Pancreas (tissue), 10 donors: ENCODE results near the gene INPP5A. TPM values are rescaled to one million over a fixed set of nuclear protein-coding genes. Genes with fewer than 3 reads are reported as not detected.
"Not testable (repeated sequence)": the region's sequence is repeated elsewhere in the genome, so short reads cannot be mapped to it uniquely, and the experiment has no call there.

ENCODE experiments used
- ATAC-seq, 4 donors: fragments of 200-7000 bp; cut with Tn5 transposase; one replicate each; pipeline versions ENCODE4 v1.8.0 to v1.9.1; 2020; ENCODE audit warnings: mild to moderate bottlenecking in 4 of 4, moderate library complexity in 4 of 4
- DNase-seq, 6 donors: peaks; one replicate each; pipeline ENCODE4 v3.0.0-alpha.2; 2020
- FAIRE-seq: peaks from 2 replicates; lab custom pipeline; 2012; peaks lifted over from hg19 to GRCh38; lab: Jason Lieb, UNC
- H3K27ac ChIP-seq, 4 donors: fragments of 200-600 bp; sonication (generic); 1 replicate in 3 of 4; 2 replicates in 1 of 4; pipeline versions ENCODE4 v1.5.0 to v1.8.0; 2020
- H3K27me3 ChIP-seq, 4 donors: fragments of 200-600 bp; one replicate each; pipeline ENCODE4 v1.8.0; 2021
- H3K36me3 ChIP-seq, 3 donors: fragments of 200-600 bp; sonication (generic) in 1 of 3; one replicate each; pipeline versions ENCODE4 v1.5.0 to v1.8.0; 2020 to 2021
- H3K4me1 ChIP-seq, 3 donors: fragments of 200-600 bp; one replicate each; pipeline ENCODE4 v1.8.0; 2021
- H3K4me3 ChIP-seq, 4 donors: fragments of 200-600 bp; sonication (generic) in 2 of 4; one replicate each; pipeline versions ENCODE4 v1.5.0 to v1.8.0; 2020 to 2021
- H3K9me3 ChIP-seq, 4 donors: fragments of 200-600 bp; one replicate each; pipeline ENCODE4 v1.8.0; 2021
- WGBS, 2 donors: extraction: QIAGEN DNeasy Blood & Tissue Kit; methylation state at CpG; one replicate each; pipeline ENCODE4 v1.1.7; 2013; 5-methylcytosine and 5-hydroxymethylcytosine counted together
- intact Hi-C, 3 donors: fragments of 100-400 bp; cut with DNase I; formaldehyde crosslinking; loops; one replicate each; pipeline versions ENCODE4 v1.11.1 to v1.14.2; 2022
- polyA plus RNA-seq, 2 donors: library from polyadenylated mRNA; stranded (reverse); fragments of 200-250 nt; gene quantifications; one replicate each; pipeline ENCODE4 v1.2.3, GENCODE V29; 2013
- total RNA-seq, 6 donors: library from RNA; stranded (reverse); fragmentation: NEBNext Ultra II Directional in 4 of 6; extraction: Animal tissue kit (Norgen Biotek cat#: 25700) in 4 of 6; gene quantifications; one replicate each; pipeline versions ENCODE4 v1.2.1 to v1.2.4, GENCODE V29; 2021 to 2023
- TF ChIP-seq, protein P1 (sequence below), 4 donors: fragments of 200-600 bp; sonication (generic) in 3 of 4; IDR thresholded peaks; one replicate each; pipeline versions ENCODE4 v1.5.0 to v1.8.0; 2021; ENCODE audit warnings: antibody characterized with exemption in 4 of 4
- donor health status: healthy with polysubstance abuse.
- donor health status: DM: no; HTN: no; CAD: no; lungs with moderate emphysema.
- donor health status: DM: no; HTN: no; CAD: no.
- donor health status: control.
- donor health status: control.
- donor health status: Bipolar disorder and iron deficiency.
- donor health status: DM: yes; HTN: yes; CAD: no.
- donor health status: DM: no; HTN: no; CAD: no.
- donor health status: DM: no; HTN: no; CAD: no.
- donor health status: DM: yes; HTN: yes; CAD: no.

INPP5A gene
- total and polyA plus RNA-seq, 8 donors, result 5.9 to 15.6 (median 11.3) TPM

DNA sequence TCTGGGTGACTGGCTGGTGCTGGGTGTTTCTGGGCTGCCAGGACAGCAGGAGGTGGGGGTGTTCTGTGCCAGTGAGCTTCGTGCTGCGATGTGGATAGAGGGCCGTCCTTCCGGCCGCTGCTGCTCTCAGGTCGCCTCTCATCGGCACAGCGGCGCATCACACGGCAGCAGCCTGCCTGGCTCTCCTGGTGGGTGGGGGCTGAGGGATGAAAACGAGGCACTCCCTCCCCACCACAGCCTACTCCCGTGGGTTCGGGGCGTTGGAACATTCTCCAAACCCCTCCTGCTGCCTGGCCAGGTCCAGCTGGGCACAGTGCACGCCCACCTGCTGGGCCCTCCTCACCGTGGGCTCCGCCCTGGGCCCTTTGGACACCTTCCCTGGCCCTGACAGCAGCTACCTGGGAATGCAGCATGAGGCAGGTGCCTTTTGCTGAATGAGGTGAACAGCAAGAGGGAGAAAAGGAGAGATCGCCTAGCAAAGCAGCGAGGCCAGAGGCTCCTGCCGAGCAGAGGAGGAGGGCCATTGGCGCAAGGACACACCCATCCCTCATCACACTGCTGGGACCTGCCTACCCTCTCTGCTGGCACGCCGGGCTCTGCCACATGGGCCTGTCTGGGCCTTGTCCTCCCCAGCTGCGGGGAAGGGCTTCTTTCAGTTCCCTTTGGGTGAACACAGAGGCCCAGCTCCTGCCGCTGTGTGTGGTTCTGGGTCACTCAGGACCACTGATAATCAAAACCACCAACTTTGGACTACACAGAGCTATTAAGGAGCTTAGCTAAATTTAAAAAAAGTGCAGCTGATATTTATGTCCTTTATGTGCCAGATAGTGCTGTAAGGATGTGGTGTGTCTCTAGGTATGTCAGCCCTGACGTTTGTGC lies 33.4 kb downstream of the INPP5A start:
- FAIRE-seq, result no peak
- peaks cover 25 to 31% (median 26%) of the 10 kb centered on the region in 3 donors for H3K4me1 ChIP-seq
- peak; percentile 38 to 68 (median 48) for ATAC-seq
- peak in 2 of 6 donors; percentile 49 to 63 for DNase-seq
- H3K9me3 ChIP-seq, result no peaks in the 10 kb centered on the region
- WGBS, 2 donors, result 73 to 86% methylated on average over 26 of the region's 26 CpGs
- H3K27me3 ChIP-seq, result no peaks in the 10 kb centered on the region
- H3K36me3 ChIP-seq, result no peaks in the 10 kb centered on the region
- H3K4me3 ChIP-seq, result no peak overlapping the region
- intact Hi-C loops, result no loop called here
- TF ChIP-seq, protein P1, sequence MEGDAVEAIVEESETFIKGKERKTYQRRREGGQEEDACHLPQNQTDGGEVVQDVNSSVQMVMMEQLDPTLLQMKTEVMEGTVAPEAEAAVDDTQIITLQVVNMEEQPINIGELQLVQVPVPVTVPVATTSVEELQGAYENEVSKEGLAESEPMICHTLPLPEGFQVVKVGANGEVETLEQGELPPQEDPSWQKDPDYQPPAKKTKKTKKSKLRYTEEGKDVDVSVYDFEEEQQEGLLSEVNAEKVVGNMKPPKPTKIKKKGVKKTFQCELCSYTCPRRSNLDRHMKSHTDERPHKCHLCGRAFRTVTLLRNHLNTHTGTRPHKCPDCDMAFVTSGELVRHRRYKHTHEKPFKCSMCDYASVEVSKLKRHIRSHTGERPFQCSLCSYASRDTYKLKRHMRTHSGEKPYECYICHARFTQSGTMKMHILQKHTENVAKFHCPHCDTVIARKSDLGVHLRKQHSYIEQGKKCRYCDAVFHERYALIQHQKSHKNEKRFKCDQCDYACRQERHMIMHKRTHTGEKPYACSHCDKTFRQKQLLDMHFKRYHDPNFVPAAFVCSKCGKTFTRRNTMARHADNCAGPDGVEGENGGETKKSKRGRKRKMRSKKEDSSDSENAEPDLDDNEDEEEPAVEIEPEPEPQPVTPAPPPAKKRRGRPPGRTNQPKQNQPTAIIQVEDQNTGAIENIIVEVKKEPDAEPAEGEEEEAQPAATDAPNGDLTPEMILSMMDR (IDR thresholded peaks at IDR 0.05), result no peak
- no peak overlapping the region for H3K27ac ChIP-seq

GRCh38 chr10:132571650-132572544 lies 34.3 kb downstream of the INPP5A start:
- peak; percentile 82 to 93 (median 86) for ATAC-seq
- no peaks in the 10 kb centered on the region for H3K36me3 ChIP-seq

GRCh38 chr10:132572545-132572937 lies 35.0 kb downstream of the INPP5A start:
- no peaks in the 10 kb centered on the region for H3K36me3 ChIP-seq
- DNase-seq (no peak), FAIRE-seq (no peak), ATAC-seq (peak in 1 of 4 donors; percentile 2)
- intact Hi-C loops, result no loop called here
- H3K4me3 ChIP-seq, result no peak overlapping the region
- TF ChIP-seq, protein P1 (IDR thresholded peaks at IDR 0.05), result no peak
- H3K9me3 ChIP-seq, result no peaks in the 10 kb centered on the region
- peaks cover 39 to 43% (median 39%) of the 10 kb centered on the region in 3 donors for H3K4me1 ChIP-seq
- H3K27me3 ChIP-seq, result no peaks in the 10 kb centered on the region
- 54 to 64% methylated on average over 7 of the region's 7 CpGs for WGBS, 2 donors
- peak overlapping the region in 1 of 4 donors; percentile 53 for H3K27ac ChIP-seq

More at GRCh38 chr10:132571650-132572544, 34.3 kb downstream of the INPP5A start:
- 48 to 49% methylated on average over 23 of the region's 23 CpGs for WGBS, 2 donors
- H3K27ac ChIP-seq, result peak overlapping the region in 1 of 4 donors; percentile 53
- DNase-seq (peak in 5 of 6 donors; percentile 70 to 79 (median 72)), FAIRE-seq (no peak)
- H3K4me3 ChIP-seq, result no peak overlapping the region
- intact Hi-C loops, result no loop called here
- no peaks in the 10 kb centered on the region for H3K27me3 ChIP-seq
- no peaks in the 10 kb centered on the region for H3K9me3 ChIP-seq
- peaks cover 33 to 36% (median 35%) of the 10 kb centered on the region in 3 donors for H3K4me1 ChIP-seq
- TF ChIP-seq, protein P1 (IDR thresholded peaks at IDR 0.05), result no peak

- DNase-seq, ATAC-seq, H3K27ac ChIP-seq, intact Hi-C loops, FAIRE-seq, H3K4me3 ChIP-seq, H3K36me3 ChIP-seq, H3K9me3 ChIP-seq, H3K27me3 ChIP-seq: not testable (repeated sequence)
- peaks cover 43 to 46% (median 43%) of the 10 kb centered on the region in 3 donors for H3K4me1 ChIP-seq
- WGBS, 2 donors, result 96 to 100% methylated on average over 12 of the region's 12 CpGs
Observed at GRCh38 chr10:132572946-132573345, 35.4 kb downstream of the INPP5A start.

GRCh38 chr10:132574288-132574687 lies 36.7 kb downstream of the INPP5A start:
- H3K9me3 ChIP-seq, result no peaks in the 10 kb centered on the region
- H3K27ac ChIP-seq, result no peak overlapping the region
- 92 to 99% methylated on average over 8 of the region's 8 CpGs for WGBS, 2 donors
- no peak for ATAC-seq
- no peaks in the 10 kb centered on the region for H3K27me3 ChIP-seq
- intact Hi-C loops, result no loop called here
- TF ChIP-seq, protein P1 (IDR thresholded peaks at IDR 0.05), result no peak
- peaks cover 46 to 49% (median 47%) of the 10 kb centered on the region in 3 donors for H3K4me1 ChIP-seq
- no peaks in the 10 kb centered on the region for H3K36me3 ChIP-seq
- no peak overlapping the region for H3K4me3 ChIP-seq
- no peak for FAIRE-seq
- DNase-seq, result no peak
